Measurements from ENCODE around the gene LIMD2.

LIMD2 gene

GRCh38 chr17:63692195-63692816 is 7.6 kb downstream of the LIMD2 start:
- Histone ChIP-seq H3K9ac (ENCODE audit: low read depth, low read length) (no peak overlapping the region), H3K9me3 (ENCODE audit: insufficient read depth, low read depth, low read length) (no peaks in the 10 kb centered on the region), H3K27me3 (ENCODE audit: insufficient read depth, low read length) (no peaks in the 10 kb centered on the region), H3K4me3 (ENCODE audit: low read length) (no peak overlapping the region), H3K4me1 (ENCODE audit: insufficient read depth, low read length) (no peaks in the 10 kb centered on the region; the same call in 1 of the 2 replicates), H3K36me3 (ENCODE audit: insufficient read depth, low read depth, low read length) (peaks cover 38% of the 10 kb centered on the region), H3K27ac (ENCODE audit: low read length) (no peak overlapping the region)

GRCh38 chr17:63689479-63689878 is 10.4 kb downstream of the LIMD2 start:
- Histone ChIP-seq H3K9me3 (ENCODE audit: insufficient read depth, low read depth, low read length) (no peaks in the 10 kb centered on the region), H3K9ac (ENCODE audit: low read depth, low read length) (no peak overlapping the region), H3K27me3 (ENCODE audit: insufficient read depth, low read length) (no peaks in the 10 kb centered on the region), H3K4me3 (ENCODE audit: low read length) (no peak overlapping the region), H3K36me3 (ENCODE audit: insufficient read depth, low read depth, low read length) (peaks cover 29% of the 10 kb centered on the region), H3K27ac (ENCODE audit: low read length) (no peak overlapping the region), H3K4me1 (ENCODE audit: insufficient read depth, low read length) (no peaks in the 10 kb centered on the region)

- Histone ChIP-seq H3K27ac (ENCODE audit: low read length) (no peak overlapping the region), H3K4me3 (ENCODE audit: low read length) (no peak overlapping the region), H3K9me3 (ENCODE audit: insufficient read depth, low read depth, low read length) (no peaks in the 10 kb centered on the region), H3K4me1 (ENCODE audit: insufficient read depth, low read length) (no peaks in the 10 kb centered on the region), H3K27me3 (ENCODE audit: insufficient read depth, low read length) (no peaks in the 10 kb centered on the region), H3K9ac (ENCODE audit: low read depth, low read length) (no peak overlapping the region), H3K36me3 (ENCODE audit: insufficient read depth, low read depth, low read length) (peaks cover 29% of the 10 kb centered on the region)
These were observed 11.4 kb downstream of the LIMD2 start for GRCh38 chr17:63688396-63689020.

- H3K4me1 ChIP-seq (ENCODE audit: insufficient read depth, low read length) = no peaks in the 10 kb centered on the region
- no peak overlapping the region for H3K27ac ChIP-seq (ENCODE audit: low read length)
- no peaks in the 10 kb centered on the region for H3K27me3 ChIP-seq (ENCODE audit: insufficient read depth, low read length)
- H3K9ac ChIP-seq (ENCODE audit: low read depth, low read length) = no peak overlapping the region
- no peaks in the 10 kb centered on the region for H3K9me3 ChIP-seq (ENCODE audit: insufficient read depth, low read depth, low read length)
- H3K4me3 ChIP-seq (ENCODE audit: low read length) = no peak overlapping the region
- peaks cover 36% of the 10 kb centered on the region for H3K36me3 ChIP-seq (ENCODE audit: insufficient read depth, low read depth, low read length)
These were observed 13.7 kb downstream of the LIMD2 start for GRCh38 chr17:63686138-63686685.

GRCh38 chr17:63685578-63685977 is 14.3 kb downstream of the LIMD2 start:
- Histone ChIP-seq H3K27ac (ENCODE audit: low read length) (no peak overlapping the region), H3K4me3 (ENCODE audit: low read length) (no peak overlapping the region), H3K9me3 (ENCODE audit: insufficient read depth, low read depth, low read length) (no peaks in the 10 kb centered on the region), H3K4me1 (ENCODE audit: insufficient read depth, low read length) (no peaks in the 10 kb centered on the region), H3K36me3 (ENCODE audit: insufficient read depth, low read depth, low read length) (peaks cover 34% of the 10 kb centered on the region), H3K9ac (ENCODE audit: low read depth, low read length) (no peak overlapping the region), H3K27me3 (ENCODE audit: insufficient read depth, low read length) (no peaks in the 10 kb centered on the region)

GRCh38 chr17:63685041-63685440 is 14.9 kb downstream of the LIMD2 start:
- Histone ChIP-seq H3K9ac (ENCODE audit: low read depth, low read length) (no peak overlapping the region), H3K4me1 (ENCODE audit: insufficient read depth, low read length) (no peaks in the 10 kb centered on the region), H3K36me3 (ENCODE audit: insufficient read depth, low read depth, low read length) (peaks cover 29% of the 10 kb centered on the region), H3K27me3 (ENCODE audit: insufficient read depth, low read length) (no peaks in the 10 kb centered on the region), H3K9me3 (ENCODE audit: insufficient read depth, low read depth, low read length) (no peaks in the 10 kb centered on the region), H3K4me3 (ENCODE audit: low read length) (no peak overlapping the region), H3K27ac (ENCODE audit: low read length) (no peak overlapping the region)

GRCh38 chr17:63682981-63683380 is 16.9 kb downstream of the LIMD2 start:
- Histone ChIP-seq H3K9ac (ENCODE audit: low read depth, low read length) (no peak overlapping the region), H3K4me1 (ENCODE audit: insufficient read depth, low read length) (no peaks in the 10 kb centered on the region), H3K36me3 (ENCODE audit: insufficient read depth, low read depth, low read length) (peaks cover 16% of the 10 kb centered on the region), H3K9me3 (ENCODE audit: insufficient read depth, low read depth, low read length) (no peaks in the 10 kb centered on the region), H3K27me3 (ENCODE audit: insufficient read depth, low read length) (no peaks in the 10 kb centered on the region), H3K4me3 (ENCODE audit: low read length) (no peak overlapping the region), H3K27ac (ENCODE audit: low read length) (no peak overlapping the region)

- Histone ChIP-seq H3K4me1 (ENCODE audit: insufficient read depth, low read length) (no peaks in the 10 kb centered on the region), H3K27ac (ENCODE audit: low read length) (no peak overlapping the region), H3K27me3 (ENCODE audit: insufficient read depth, low read length) (no peaks in the 10 kb centered on the region), H3K9ac (ENCODE audit: low read depth, low read length) (no peak overlapping the region), H3K36me3 (ENCODE audit: insufficient read depth, low read depth, low read length) (peaks cover 16% of the 10 kb centered on the region), H3K9me3 (ENCODE audit: insufficient read depth, low read depth, low read length) (no peaks in the 10 kb centered on the region), H3K4me3 (ENCODE audit: low read length) (no peak overlapping the region)
These were observed 17.5 kb downstream of the LIMD2 start for GRCh38 chr17:63682441-63682840.

- Histone ChIP-seq H3K27ac (ENCODE audit: low read length) (no peak overlapping the region), H3K9me3 (ENCODE audit: insufficient read depth, low read depth, low read length) (no peaks in the 10 kb centered on the region), H3K4me3 (ENCODE audit: low read length) (no peak overlapping the region), H3K4me1 (ENCODE audit: insufficient read depth, low read length) (no peaks in the 10 kb centered on the region; the same call in 1 of the 2 replicates), H3K9ac (ENCODE audit: low read depth, low read length) (no peak overlapping the region), H3K27me3 (ENCODE audit: insufficient read depth, low read length) (no peaks in the 10 kb centered on the region), H3K36me3 (ENCODE audit: insufficient read depth, low read depth, low read length) (peaks cover 16% of the 10 kb centered on the region)
These were observed 18.4 kb downstream of the LIMD2 start for GRCh38 chr17:63681530-63681929.

GRCh38 chr17:63680700-63681099 is 19.2 kb downstream of the LIMD2 start:
- Histone ChIP-seq H3K4me1 (ENCODE audit: insufficient read depth, low read length) (peaks cover 3% of the 10 kb centered on the region; the same call in 1 of the 2 replicates), H3K27me3 (ENCODE audit: insufficient read depth, low read length) (no peaks in the 10 kb centered on the region), H3K9ac (ENCODE audit: low read depth, low read length) (no peak overlapping the region), H3K27ac (ENCODE audit: low read length) (no peak overlapping the region), H3K36me3 (ENCODE audit: insufficient read depth, low read depth, low read length) (peaks cover 16% of the 10 kb centered on the region), H3K9me3 (ENCODE audit: insufficient read depth, low read depth, low read length) (no peaks in the 10 kb centered on the region), H3K4me3 (ENCODE audit: low read length) (no peak overlapping the region)

GRCh38 chr17:63679214-63679613 is 20.7 kb downstream of the LIMD2 start:
- H3K9ac ChIP-seq (ENCODE audit: low read depth, low read length) = no peak overlapping the region
- H3K36me3 ChIP-seq (ENCODE audit: insufficient read depth, low read depth, low read length) = peaks cover 16% of the 10 kb centered on the region
- H3K9me3 ChIP-seq (ENCODE audit: insufficient read depth, low read depth, low read length) = no peaks in the 10 kb centered on the region
- H3K27me3 ChIP-seq (ENCODE audit: insufficient read depth, low read length) = no peaks in the 10 kb centered on the region
- H3K4me3 ChIP-seq (ENCODE audit: low read length) = no peak overlapping the region
- H3K27ac ChIP-seq (ENCODE audit: low read length) = no peak overlapping the region
- peaks cover 14% of the 10 kb centered on the region; the same call in 1 of the 2 replicates for H3K4me1 ChIP-seq (ENCODE audit: insufficient read depth, low read length)

- no peak overlapping the region for H3K4me3 ChIP-seq (ENCODE audit: low read length)
- H3K9ac ChIP-seq (ENCODE audit: low read depth, low read length) = no peak overlapping the region
- peaks cover 21% of the 10 kb centered on the region for H3K4me1 ChIP-seq (ENCODE audit: insufficient read depth, low read length)
- H3K9me3 ChIP-seq (ENCODE audit: insufficient read depth, low read depth, low read length) = no peaks in the 10 kb centered on the region
- H3K27ac ChIP-seq (ENCODE audit: low read length) = no peak overlapping the region
- no peaks in the 10 kb centered on the region for H3K27me3 ChIP-seq (ENCODE audit: insufficient read depth, low read length)
- no peaks in the 10 kb centered on the region for H3K36me3 ChIP-seq (ENCODE audit: insufficient read depth, low read depth, low read length)
These were observed 23.3 kb downstream of the LIMD2 start for GRCh38 chr17:63676584-63676983.

All from iPS-20b (cell line).